ENCODE data around the gene MAPK11. TPM values are rescaled to one million over a fixed set of nuclear protein-coding genes. Genes with fewer than 3 reads are reported as not detected.

Gene MAPK11
- total RNA-seq, 2 donors from 2014 or later: 0.33 to 0.40 TPM

- H3K9me3 Mint-ChIP-seq: no peaks in the 10 kb centered on the region
- peaks cover 3% of the 10 kb centered on the region for H3K27me3 Mint-ChIP-seq (ENCODE audit: insufficient read depth)
- WGBS, 2 experiments (ENCODE audit: insufficient coverage in 1 of 2, insufficient read length in 1 of 2): 90 to 93% methylated on average over 12 to 16 of the region's 16 CpGs
- TF ChIP-seq CTCF (conservative IDR thresholded peaks at IDR 0.05): no peak
- no peak overlapping the region for H3K27ac Mint-ChIP-seq
- no peaks in the 10 kb centered on the region for H3K36me3 Mint-ChIP-seq (ENCODE audit: low read depth)
- H3K36me3 ChIP-seq (ENCODE audit: control insufficient read depth, insufficient read depth, low read length): no peaks in the 10 kb centered on the region
- H3K4me3 Mint-ChIP-seq: no peak overlapping the region
- H3K9me3 ChIP-seq (ENCODE audit: control insufficient read depth, low read length): no peaks in the 10 kb centered on the region
- H3K4me1 ChIP-seq (ENCODE audit: control insufficient read depth, insufficient read depth, low read length): no peaks in the 10 kb centered on the region
- no peak overlapping the region for H3K9ac ChIP-seq (ENCODE audit: extremely low read depth, low read length, poor library complexity, severe bottlenecking)
- no peak overlapping the region for H3K4me3 ChIP-seq (ENCODE audit: low read length)
- no peak overlapping the region for H3K27ac ChIP-seq (ENCODE audit: low read depth, low read length)
- peak; percentile 44 for DNase-seq
- peaks cover 12% of the 10 kb centered on the region for H3K4me1 Mint-ChIP-seq
- H3K27me3 ChIP-seq (ENCODE audit: control insufficient read depth, insufficient read depth, low read length, poor library complexity, severe bottlenecking): no peaks in the 10 kb centered on the region
Measured at GRCh38 chr22:50310949-50311444, 40.8 kb upstream of the MAPK11 start.

- Mint-ChIP-seq H3K36me3 (ENCODE audit: low read depth) (no peaks in the 10 kb centered on the region), H3K27ac (no peak overlapping the region), H3K9me3 (no peaks in the 10 kb centered on the region), H3K4me3 (no peak overlapping the region), H3K4me1 (peaks cover 14% of the 10 kb centered on the region), H3K27me3 (ENCODE audit: insufficient read depth) (peaks cover 2% of the 10 kb centered on the region)
- no peaks in the 10 kb centered on the region for H3K36me3 ChIP-seq (ENCODE audit: control insufficient read depth, insufficient read depth, low read length)
- no peak overlapping the region for H3K9ac ChIP-seq (ENCODE audit: extremely low read depth, low read length, poor library complexity, severe bottlenecking)
- H3K4me3 ChIP-seq (ENCODE audit: low read length): no peak overlapping the region
- no peaks in the 10 kb centered on the region for H3K27me3 ChIP-seq (ENCODE audit: control insufficient read depth, insufficient read depth, low read length, poor library complexity, severe bottlenecking)
- no peaks in the 10 kb centered on the region for H3K9me3 ChIP-seq (ENCODE audit: control insufficient read depth, low read length)
- H3K27ac ChIP-seq (ENCODE audit: low read depth, low read length): no peak overlapping the region
- 85 to 89% methylated on average over 9 to 17 of the region's 21 CpGs for WGBS, 2 experiments (ENCODE audit: insufficient coverage in 1 of 2, insufficient read length in 1 of 2)
- DNase-seq: no peak
- no peaks in the 10 kb centered on the region for H3K4me1 ChIP-seq (ENCODE audit: control insufficient read depth, insufficient read depth, low read length)
- no peak for TF ChIP-seq CTCF (conservative IDR thresholded peaks at IDR 0.05)
Measured at GRCh38 chr22:50310031-50310722, 40.0 kb upstream of the MAPK11 start.

GRCh38 chr22:50309601-50309991, 39.4 kb upstream of the MAPK11 start:
- Mint-ChIP-seq H3K27ac (no peak overlapping the region), H3K4me3 (no peak overlapping the region), H3K9me3 (no peaks in the 10 kb centered on the region), H3K36me3 (ENCODE audit: low read depth) (no peaks in the 10 kb centered on the region), H3K4me1 (peaks cover 14% of the 10 kb centered on the region), H3K27me3 (ENCODE audit: insufficient read depth) (peaks cover 2% of the 10 kb centered on the region)
- Histone ChIP-seq H3K36me3 (ENCODE audit: control insufficient read depth, insufficient read depth, low read length) (no peaks in the 10 kb centered on the region), H3K9ac (ENCODE audit: extremely low read depth, low read length, poor library complexity, severe bottlenecking) (no peak overlapping the region), H3K4me3 (ENCODE audit: low read length) (no peak overlapping the region), H3K27me3 (ENCODE audit: control insufficient read depth, insufficient read depth, low read length, poor library complexity, severe bottlenecking) (no peaks in the 10 kb centered on the region), H3K9me3 (ENCODE audit: control insufficient read depth, low read length) (no peaks in the 10 kb centered on the region), H3K27ac (ENCODE audit: low read depth, low read length) (no peak overlapping the region), H3K4me1 (ENCODE audit: control insufficient read depth, insufficient read depth, low read length) (peaks cover 3% of the 10 kb centered on the region)
- 73 to 80% methylated on average over 6 to 7 of the region's 7 CpGs for WGBS, 2 experiments (ENCODE audit: insufficient coverage in 1 of 2, insufficient read length in 1 of 2)
- DNase-seq: no peak
- TF ChIP-seq CTCF (conservative IDR thresholded peaks at IDR 0.05): no peak
